ENCODE results near the gene RPL11.

The RPL11 gene

GRCh38 chr1:23701310-23701709 is 9.7 kb downstream of the RPL11 start:
- Histone ChIP-seq H3K36me3 (ENCODE audit: control insufficient read depth, insufficient read depth, low read length) (peaks cover 93% of the 10 kb centered on the region), H3K4me3 (ENCODE audit: extremely low read depth, insufficient read depth, low read length, poor library complexity, severe bottlenecking) (no peak overlapping the region), H3K9me3 (ENCODE audit: control insufficient read depth, low read length) (no peaks in the 10 kb centered on the region), H3K4me1 (ENCODE audit: control insufficient read depth, insufficient read depth, low read length, poor library complexity, severe bottlenecking) (no peaks in the 10 kb centered on the region), H3K27ac (ENCODE audit: low read depth, low read length, severe bottlenecking) (no peak overlapping the region)
- 89 to 100% methylated on average over 2 of the region's 2 CpGs for WGBS, 2 experiments (ENCODE audit: insufficient coverage in 2 of 2)

- Histone ChIP-seq H3K9me3 (ENCODE audit: control insufficient read depth, low read length) (no peaks in the 10 kb centered on the region), H3K36me3 (ENCODE audit: control insufficient read depth, insufficient read depth, low read length) (peaks cover 91% of the 10 kb centered on the region), H3K4me3 (ENCODE audit: extremely low read depth, insufficient read depth, low read length, poor library complexity, severe bottlenecking) (no peak overlapping the region), H3K4me1 (ENCODE audit: control insufficient read depth, insufficient read depth, low read length, poor library complexity, severe bottlenecking) (no peaks in the 10 kb centered on the region), H3K27ac (ENCODE audit: low read depth, low read length, severe bottlenecking) (no peak overlapping the region)
- 100% methylated on average over 2 to 3 of the region's 5 CpGs for WGBS, 2 experiments (ENCODE audit: insufficient coverage in 2 of 2)
Measured at GRCh38 chr1:23701996-23702395, 10.4 kb downstream of the RPL11 start.

- Histone ChIP-seq H3K36me3 (ENCODE audit: control insufficient read depth, insufficient read depth, low read length) (peaks cover 79% of the 10 kb centered on the region), H3K27ac (ENCODE audit: low read depth, low read length, severe bottlenecking) (no peak overlapping the region), H3K4me3 (ENCODE audit: extremely low read depth, insufficient read depth, low read length, poor library complexity, severe bottlenecking) (no peak overlapping the region), H3K9me3 (ENCODE audit: control insufficient read depth, low read length) (no peaks in the 10 kb centered on the region), H3K4me1 (ENCODE audit: control insufficient read depth, insufficient read depth, low read length, poor library complexity, severe bottlenecking) (no peaks in the 10 kb centered on the region)
- WGBS, 2 experiments (ENCODE audit: insufficient coverage in 2 of 2): 87 to 93% methylated on average over 4 to 5 of the region's 6 CpGs
Measured at GRCh38 chr1:23704834-23705495, 13.4 kb downstream of the RPL11 start.

- 100% methylated on average over 4 of the region's 4 CpGs for WGBS, 2 experiments (ENCODE audit: insufficient coverage in 2 of 2)
- no peaks in the 10 kb centered on the region for H3K9me3 ChIP-seq (ENCODE audit: control insufficient read depth, low read length)
- H3K27ac ChIP-seq (ENCODE audit: low read depth, low read length, severe bottlenecking): no peak overlapping the region
- peaks cover 63% of the 10 kb centered on the region for H3K36me3 ChIP-seq (ENCODE audit: control insufficient read depth, insufficient read depth, low read length)
- H3K4me1 ChIP-seq (ENCODE audit: control insufficient read depth, insufficient read depth, low read length, poor library complexity, severe bottlenecking): no peaks in the 10 kb centered on the region
- no peak overlapping the region for H3K4me3 ChIP-seq (ENCODE audit: extremely low read depth, insufficient read depth, low read length, poor library complexity, severe bottlenecking)
Measured at GRCh38 chr1:23709229-23709628, 17.6 kb downstream of the RPL11 start.

GRCh38 chr1:23718482-23718881 is 26.9 kb downstream of the RPL11 start:
- H3K9me3 ChIP-seq (ENCODE audit: control insufficient read depth, low read length): no peaks in the 10 kb centered on the region
- H3K27ac ChIP-seq (ENCODE audit: low read depth, low read length, severe bottlenecking): no peak overlapping the region
- no peaks in the 10 kb centered on the region for H3K4me1 ChIP-seq (ENCODE audit: control insufficient read depth, insufficient read depth, low read length, poor library complexity, severe bottlenecking)
- no peak overlapping the region for H3K4me3 ChIP-seq (ENCODE audit: extremely low read depth, insufficient read depth, low read length, poor library complexity, severe bottlenecking)
- 8 to 17% methylated on average over 3 of the region's 3 CpGs for WGBS, 2 experiments (ENCODE audit: insufficient coverage in 2 of 2)
- H3K36me3 ChIP-seq (ENCODE audit: control insufficient read depth, insufficient read depth, low read length): peaks cover 34% of the 10 kb centered on the region

- H3K9me3 ChIP-seq (ENCODE audit: control insufficient read depth, low read length): no peaks in the 10 kb centered on the region
- WGBS, 2 experiments (ENCODE audit: insufficient coverage in 2 of 2): 91 to 100% methylated on average over 1 to 2 of the region's 3 CpGs
- H3K4me1 ChIP-seq (ENCODE audit: control insufficient read depth, insufficient read depth, low read length, poor library complexity, severe bottlenecking): no peaks in the 10 kb centered on the region
- peaks cover 33% of the 10 kb centered on the region for H3K36me3 ChIP-seq (ENCODE audit: control insufficient read depth, insufficient read depth, low read length)
- H3K27ac ChIP-seq (ENCODE audit: low read depth, low read length, severe bottlenecking): no peak overlapping the region
- no peak overlapping the region for H3K4me3 ChIP-seq (ENCODE audit: extremely low read depth, insufficient read depth, low read length, poor library complexity, severe bottlenecking)
Measured at GRCh38 chr1:23719162-23719820, 27.7 kb downstream of the RPL11 start.

GRCh38 chr1:23720256-23720995 is 28.8 kb downstream of the RPL11 start:
- 96 to 98% methylated on average over 9 to 10 of the region's 10 CpGs for WGBS, 2 experiments (ENCODE audit: insufficient coverage in 2 of 2)
- no peaks in the 10 kb centered on the region for H3K4me1 ChIP-seq (ENCODE audit: control insufficient read depth, insufficient read depth, low read length, poor library complexity, severe bottlenecking)
- no peak overlapping the region for H3K27ac ChIP-seq (ENCODE audit: low read depth, low read length, severe bottlenecking)
- no peak overlapping the region for H3K4me3 ChIP-seq (ENCODE audit: extremely low read depth, insufficient read depth, low read length, poor library complexity, severe bottlenecking)
- no peaks in the 10 kb centered on the region for H3K9me3 ChIP-seq (ENCODE audit: control insufficient read depth, low read length)
- peaks cover 24% of the 10 kb centered on the region for H3K36me3 ChIP-seq (ENCODE audit: control insufficient read depth, insufficient read depth, low read length)

GRCh38 chr1:23722652-23723051 is 31.0 kb downstream of the RPL11 start:
- Histone ChIP-seq H3K36me3 (ENCODE audit: control insufficient read depth, insufficient read depth, low read length) (peaks cover 15% of the 10 kb centered on the region), H3K9me3 (ENCODE audit: control insufficient read depth, low read length) (no peaks in the 10 kb centered on the region), H3K4me3 (ENCODE audit: extremely low read depth, insufficient read depth, low read length, poor library complexity, severe bottlenecking) (no peak overlapping the region), H3K4me1 (ENCODE audit: control insufficient read depth, insufficient read depth, low read length, poor library complexity, severe bottlenecking) (no peaks in the 10 kb centered on the region), H3K27ac (ENCODE audit: low read depth, low read length, severe bottlenecking) (no peak overlapping the region)
- WGBS, 2 experiments (ENCODE audit: insufficient coverage in 2 of 2): 89 to 93% methylated on average over 3 of the region's 3 CpGs

GRCh38 chr1:23726686-23727085 is 35.1 kb downstream of the RPL11 start:
- Histone ChIP-seq H3K4me1 (ENCODE audit: control insufficient read depth, insufficient read depth, low read length, poor library complexity, severe bottlenecking) (no peaks in the 10 kb centered on the region), H3K4me3 (ENCODE audit: extremely low read depth, insufficient read depth, low read length, poor library complexity, severe bottlenecking) (no peak overlapping the region), H3K27ac (ENCODE audit: low read depth, low read length, severe bottlenecking) (no peak overlapping the region), H3K9me3 (ENCODE audit: control insufficient read depth, low read length) (no peaks in the 10 kb centered on the region), H3K36me3 (ENCODE audit: control insufficient read depth, insufficient read depth, low read length) (peaks cover 8% of the 10 kb centered on the region)
- WGBS, 2 experiments (ENCODE audit: insufficient coverage in 2 of 2): 100% methylated on average over 1 of the region's 2 CpGs

- 89 to 94% methylated on average over 7 to 8 of the region's 9 CpGs for WGBS, 2 experiments (ENCODE audit: insufficient coverage in 2 of 2)
- no peak overlapping the region for H3K4me3 ChIP-seq (ENCODE audit: extremely low read depth, insufficient read depth, low read length, poor library complexity, severe bottlenecking)
- no peaks in the 10 kb centered on the region for H3K9me3 ChIP-seq (ENCODE audit: control insufficient read depth, low read length)
- no peaks in the 10 kb centered on the region for H3K4me1 ChIP-seq (ENCODE audit: control insufficient read depth, insufficient read depth, low read length, poor library complexity, severe bottlenecking)
- peaks cover 8% of the 10 kb centered on the region for H3K36me3 ChIP-seq (ENCODE audit: control insufficient read depth, insufficient read depth, low read length)
- H3K27ac ChIP-seq (ENCODE audit: low read depth, low read length, severe bottlenecking): no peak overlapping the region
Measured at GRCh38 chr1:23727362-23727811, 35.8 kb downstream of the RPL11 start.
